HCT116 (cell line): ENCODE results near the gene SDK1.

Experiments
- EGR1 ChIP-seq: IDR thresholded peaks from 2 replicates; pipeline ENCODE4 v1.6.1; 2012; ENCODE audit warnings: low read depth
- SIN3A ChIP-seq: IDR thresholded peaks from 2 replicates; pipeline ENCODE4 v1.6.1; 2012; ENCODE audit warnings: low read depth
- TF ChIP-seq, protein P1 (sequence below), 3 experiments: fragments of 200-600 bp in 1 of 3; sonication (generic) in 1 of 3; IDR thresholded peaks in 2 of 3; conservative IDR thresholded peaks in 1 of 3; 2 replicates each; pipeline ENCODE4 v1.5.1; 2012 to 2017; ENCODE audit warnings: low read depth in 2 of 3, low read length in 2 of 3, antibody characterized with exemption in 1 of 3, borderline replicate concordance in 1 of 3, control low read depth in 1 of 3, mild to moderate bottlenecking in 1 of 3, mixed read lengths in 1 of 3, mixed run types in 1 of 3, moderate library complexity in 1 of 3; ENCODE audit not compliant: insufficient read depth in 1 of 3

DNA sequence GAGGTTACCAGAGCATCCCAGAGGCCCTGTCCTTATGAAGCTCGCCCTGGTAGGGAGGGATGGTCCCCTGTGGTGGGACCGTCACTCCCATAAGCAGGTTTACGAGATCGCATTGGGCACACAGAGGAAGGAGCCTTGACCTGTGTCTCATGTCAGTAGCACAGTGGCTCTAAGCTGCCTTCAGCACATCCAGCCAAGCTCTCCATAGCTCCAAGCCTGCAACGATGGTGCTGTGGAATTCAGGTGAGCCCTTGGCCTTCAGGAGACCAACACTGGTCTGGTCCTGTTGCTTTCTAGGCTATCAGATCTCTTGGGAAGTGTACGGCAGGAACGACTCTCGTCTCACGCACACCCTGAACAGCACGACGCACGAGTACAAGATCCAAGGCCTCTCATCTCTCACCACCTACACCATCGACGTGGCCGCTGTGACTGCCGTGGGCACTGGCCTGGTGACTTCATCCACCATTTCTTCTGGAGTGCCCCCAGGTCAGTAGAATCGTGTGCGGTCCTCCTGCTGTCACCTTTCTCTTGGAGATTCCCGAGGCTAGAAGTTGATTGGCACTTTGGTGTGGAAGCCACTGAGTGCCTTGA, 775.7 kb downstream of the SDK1 start:
- TF ChIP-seq, protein P1, sequence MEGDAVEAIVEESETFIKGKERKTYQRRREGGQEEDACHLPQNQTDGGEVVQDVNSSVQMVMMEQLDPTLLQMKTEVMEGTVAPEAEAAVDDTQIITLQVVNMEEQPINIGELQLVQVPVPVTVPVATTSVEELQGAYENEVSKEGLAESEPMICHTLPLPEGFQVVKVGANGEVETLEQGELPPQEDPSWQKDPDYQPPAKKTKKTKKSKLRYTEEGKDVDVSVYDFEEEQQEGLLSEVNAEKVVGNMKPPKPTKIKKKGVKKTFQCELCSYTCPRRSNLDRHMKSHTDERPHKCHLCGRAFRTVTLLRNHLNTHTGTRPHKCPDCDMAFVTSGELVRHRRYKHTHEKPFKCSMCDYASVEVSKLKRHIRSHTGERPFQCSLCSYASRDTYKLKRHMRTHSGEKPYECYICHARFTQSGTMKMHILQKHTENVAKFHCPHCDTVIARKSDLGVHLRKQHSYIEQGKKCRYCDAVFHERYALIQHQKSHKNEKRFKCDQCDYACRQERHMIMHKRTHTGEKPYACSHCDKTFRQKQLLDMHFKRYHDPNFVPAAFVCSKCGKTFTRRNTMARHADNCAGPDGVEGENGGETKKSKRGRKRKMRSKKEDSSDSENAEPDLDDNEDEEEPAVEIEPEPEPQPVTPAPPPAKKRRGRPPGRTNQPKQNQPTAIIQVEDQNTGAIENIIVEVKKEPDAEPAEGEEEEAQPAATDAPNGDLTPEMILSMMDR (IDR thresholded peaks at IDR 0.05 in 2 of 3, conservative IDR thresholded peaks at IDR 0.05 in 1 of 3; ENCODE audit: borderline replicate concordance in 1 of 3, insufficient read depth in 1 of 3, low read depth in 2 of 3, low read length in 2 of 3): no peak
- TF ChIP-seq SIN3A: no peak
- TF ChIP-seq EGR1: no peak
